ENCODE measurements around the gene KRT33B. TPM values are rescaled to one million over a fixed set of nuclear protein-coding genes. Genes with fewer than 3 reads are reported as not detected.
A peak's percentile ranks its signal among the peaks of the same experiment; 100 is the strongest.
"Not testable (repeated sequence)": the region's sequence is repeated elsewhere in the genome, so short reads cannot be mapped to it uniquely, and the experiment has no call there.

KRT33B gene
- total RNA-seq, 1 donor from 2014 or later, result not detected

- DNase-seq (ENCODE audit: low spot score); ATAC-seq: not testable (repeated sequence)
These were observed 19.2 kb downstream of the KRT33B start, which contains the start of gene KRT33A for GRCh38 chr17:41350381-41350878. KRT33A (minus strand) TSS chr17:41350828; CDS start chr17:41350767, 61 bp downstream.

GRCh38 chr17:41347869-41348760 is 21.5 kb downstream of the KRT33B start:
- DNase-seq (ENCODE audit: low spot score), result no peak
- no peak for ATAC-seq

- DNase-seq (ENCODE audit: low spot score), result not testable (repeated sequence)
These were observed 23.2 kb downstream of the KRT33B start for GRCh38 chr17:41346421-41346820.

GRCh38 chr17:41345992-41346391 is 23.6 kb downstream of the KRT33B start:
- DNase-seq (ENCODE audit: low spot score), result no peak
- ATAC-seq, result no peak

More at GRCh38 chr17:41346421-41346820, 23.2 kb downstream of the KRT33B start:
- ATAC-seq, result not testable (repeated sequence)

GRCh38 chr17:41343029-41343428 is 26.6 kb downstream of the KRT33B start:
- no peak for DNase-seq (ENCODE audit: low spot score)
- ATAC-seq, result no peak

- DNase-seq (ENCODE audit: low spot score), result no peak
- no peak for ATAC-seq
These were observed 28.4 kb downstream of the KRT33B start for GRCh38 chr17:41340934-41341861.

GRCh38 chr17:41340494-41340893 is 29.1 kb downstream of the KRT33B start:
- DNase-seq (ENCODE audit: low spot score) (no peak), ATAC-seq (no peak)

- ATAC-seq, result no peak
- no peak for DNase-seq (ENCODE audit: low spot score)
These were observed 29.9 kb downstream of the KRT33B start for GRCh38 chr17:41339571-41340172.

- ATAC-seq, result no peak
- no peak for DNase-seq (ENCODE audit: low spot score)
These were observed 30.6 kb downstream of the KRT33B start for GRCh38 chr17:41338961-41339485.

- ATAC-seq (no peak), DNase-seq (ENCODE audit: low spot score) (no peak)
These were observed 33.9 kb downstream of the KRT33B start for GRCh38 chr17:41335747-41336146.

- DNase-seq (ENCODE audit: low spot score) (no peak), ATAC-seq (no peak)
These were observed 35.0 kb downstream of the KRT33B start for GRCh38 chr17:41334385-41335305.

GRCh38 chr17:41333836-41334235 is 35.8 kb downstream of the KRT33B start:
- ATAC-seq, result no peak
- no peak for DNase-seq (ENCODE audit: low spot score)

GRCh38 chr17:41333098-41333497 is 36.5 kb downstream of the KRT33B start:
- DNase-seq (ENCODE audit: low spot score) (no peak), ATAC-seq (no peak)

GRCh38 chr17:41332239-41332638 is 37.4 kb downstream of the KRT33B start:
- DNase-seq (ENCODE audit: low spot score) (no peak), ATAC-seq (no peak)

- DNase-seq (ENCODE audit: low spot score) (no peak), ATAC-seq (no peak)
These were observed 38.0 kb downstream of the KRT33B start for GRCh38 chr17:41331606-41332005.

GRCh38 chr17:41329279-41329948 is 40.2 kb downstream of the KRT33B start:
- ATAC-seq, result peak; percentile 79
- DNase-seq (ENCODE audit: low spot score), result no peak

- no peak for DNase-seq (ENCODE audit: low spot score)
- ATAC-seq, result no peak
These were observed 41.4 kb downstream of the KRT33B start for GRCh38 chr17:41328207-41328606.

GRCh38 chr17:41327411-41328120 is 42.0 kb downstream of the KRT33B start:
- DNase-seq (ENCODE audit: low spot score), result no peak
- no peak for ATAC-seq

Measured in left lobe of liver (tissue), 2 donors.